ENCODE results near the gene DOK6.

DOK6 gene

GRCh38 chr18:69580107-69580506 is 179.4 kb downstream of the DOK6 start:
- no peak overlapping the region for H2AFZ ChIP-seq (ENCODE audit: low read depth, low read length)
- no peaks in the 10 kb centered on the region for H3K9me3 ChIP-seq (ENCODE audit: low read length)
- no peaks in the 10 kb centered on the region for H3K36me3 ChIP-seq (ENCODE audit: insufficient read depth, low read length)
- no peak overlapping the region for H3K4me3 ChIP-seq (ENCODE audit: low read length)
- no peaks in the 10 kb centered on the region for H3K4me1 ChIP-seq (ENCODE audit: insufficient read depth, low read length)
- H3K27me3 ChIP-seq (ENCODE audit: insufficient read depth, low read length): no peaks in the 10 kb centered on the region

- H3K4me3 ChIP-seq (ENCODE audit: low read length): no peak overlapping the region
- no peaks in the 10 kb centered on the region for H3K27me3 ChIP-seq (ENCODE audit: insufficient read depth, low read length)
- H3K4me1 ChIP-seq (ENCODE audit: insufficient read depth, low read length): no peaks in the 10 kb centered on the region
- H2AFZ ChIP-seq (ENCODE audit: low read depth, low read length): no peak overlapping the region
- no peaks in the 10 kb centered on the region for H3K36me3 ChIP-seq (ENCODE audit: insufficient read depth, low read length)
- no peaks in the 10 kb centered on the region for H3K9me3 ChIP-seq (ENCODE audit: low read length)
Measured at GRCh38 chr18:69584429-69584828, 183.7 kb downstream of the DOK6 start.

GRCh38 chr18:69585696-69586095 is 185.0 kb downstream of the DOK6 start:
- Histone ChIP-seq H3K36me3 (ENCODE audit: insufficient read depth, low read length) (no peaks in the 10 kb centered on the region), H3K4me3 (ENCODE audit: low read length) (no peak overlapping the region), H3K27me3 (ENCODE audit: insufficient read depth, low read length) (no peaks in the 10 kb centered on the region), H3K4me1 (ENCODE audit: insufficient read depth, low read length) (no peaks in the 10 kb centered on the region), H2AFZ (ENCODE audit: low read depth, low read length) (no peak overlapping the region), H3K9me3 (ENCODE audit: low read length) (no peaks in the 10 kb centered on the region)

DNA sequence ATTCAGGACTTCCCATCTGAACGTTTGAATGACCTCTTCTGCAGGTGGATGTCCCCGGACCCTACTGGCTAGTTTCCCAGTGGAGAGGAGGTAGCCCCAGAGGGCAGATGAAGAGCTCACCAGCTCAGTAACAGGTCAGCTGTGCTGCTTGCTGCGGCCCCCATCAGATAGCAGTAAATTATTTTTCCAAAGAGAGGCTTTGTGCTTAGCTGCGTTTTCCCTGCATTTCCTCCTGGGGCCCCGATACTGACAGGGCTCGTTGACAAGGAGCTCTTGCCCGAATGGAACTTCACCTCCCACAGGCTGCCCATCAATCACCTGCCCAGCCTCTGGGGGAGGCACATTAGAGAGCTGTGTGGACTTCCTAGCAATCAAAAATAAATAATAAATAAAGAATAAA is 185.8 kb downstream of the DOK6 start:
- Histone ChIP-seq H3K4me3 (ENCODE audit: low read length) (no peak overlapping the region), H3K4me1 (ENCODE audit: insufficient read depth, low read length) (no peaks in the 10 kb centered on the region), H3K36me3 (ENCODE audit: insufficient read depth, low read length) (no peaks in the 10 kb centered on the region), H3K9me3 (ENCODE audit: low read length) (no peaks in the 10 kb centered on the region), H3K27me3 (ENCODE audit: insufficient read depth, low read length) (no peaks in the 10 kb centered on the region), H2AFZ (ENCODE audit: low read depth, low read length) (no peak overlapping the region)

DNA sequence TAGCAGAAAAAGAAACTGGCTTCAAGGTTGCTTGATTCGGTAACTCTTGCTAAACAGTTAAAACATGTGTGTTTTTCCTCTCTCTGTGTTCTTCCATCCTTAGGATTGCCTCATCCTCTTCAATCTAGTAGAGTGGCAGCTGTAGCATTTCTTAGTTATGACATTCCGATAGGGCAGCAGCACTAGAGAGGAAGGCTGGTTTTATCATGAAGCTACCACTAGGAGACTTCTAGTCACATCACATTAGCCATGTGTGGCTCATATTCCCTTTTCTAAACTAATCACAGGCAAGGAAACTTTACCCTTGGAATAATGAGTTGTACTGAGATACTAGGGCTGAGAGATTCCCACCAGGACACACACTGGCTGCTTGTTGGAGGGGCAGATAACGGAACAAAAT is 187.6 kb downstream of the DOK6 start:
- H3K27me3 ChIP-seq (ENCODE audit: insufficient read depth, low read length): no peaks in the 10 kb centered on the region
- H3K9me3 ChIP-seq (ENCODE audit: low read length): no peaks in the 10 kb centered on the region
- H3K4me3 ChIP-seq (ENCODE audit: low read length): no peak overlapping the region
- H2AFZ ChIP-seq (ENCODE audit: low read depth, low read length): no peak overlapping the region
- H3K36me3 ChIP-seq (ENCODE audit: insufficient read depth, low read length): no peaks in the 10 kb centered on the region
- H3K4me1 ChIP-seq (ENCODE audit: insufficient read depth, low read length): no peaks in the 10 kb centered on the region

DNA sequence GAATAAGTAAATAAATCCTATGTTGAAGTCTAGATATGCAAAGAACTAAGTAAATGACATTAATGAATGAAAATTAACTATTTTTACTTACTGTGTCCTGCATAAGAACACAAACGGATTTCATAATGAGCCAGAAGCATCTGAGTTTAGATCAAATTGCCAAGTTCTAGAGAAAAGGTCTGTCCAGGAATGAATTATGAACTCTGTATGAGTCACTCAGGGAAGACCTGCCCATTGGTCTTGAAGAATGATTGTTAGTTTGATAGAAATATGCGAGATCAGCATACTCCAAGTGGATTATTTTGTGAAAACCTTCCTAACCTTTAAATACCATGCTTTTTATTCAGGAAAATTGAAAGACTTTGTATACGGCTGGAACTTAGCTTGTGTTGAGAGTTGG is 189.5 kb downstream of the DOK6 start:
- Histone ChIP-seq H3K27me3 (ENCODE audit: insufficient read depth, low read length) (no peaks in the 10 kb centered on the region), H3K9me3 (ENCODE audit: low read length) (no peaks in the 10 kb centered on the region), H2AFZ (ENCODE audit: low read depth, low read length) (no peak overlapping the region), H3K4me1 (ENCODE audit: insufficient read depth, low read length) (no peaks in the 10 kb centered on the region), H3K4me3 (ENCODE audit: low read length) (no peak overlapping the region), H3K36me3 (ENCODE audit: insufficient read depth, low read length) (no peaks in the 10 kb centered on the region)

- H3K4me3 ChIP-seq (ENCODE audit: low read length): no peak overlapping the region
- H3K9me3 ChIP-seq (ENCODE audit: low read length): no peaks in the 10 kb centered on the region
- H3K4me1 ChIP-seq (ENCODE audit: insufficient read depth, low read length): no peaks in the 10 kb centered on the region
- no peaks in the 10 kb centered on the region for H3K27me3 ChIP-seq (ENCODE audit: insufficient read depth, low read length)
- H2AFZ ChIP-seq (ENCODE audit: low read depth, low read length): no peak overlapping the region
- peaks cover 2% of the 10 kb centered on the region for H3K36me3 ChIP-seq (ENCODE audit: insufficient read depth, low read length)
Measured at GRCh38 chr18:69596345-69596744, 195.7 kb downstream of the DOK6 start.

DNA sequence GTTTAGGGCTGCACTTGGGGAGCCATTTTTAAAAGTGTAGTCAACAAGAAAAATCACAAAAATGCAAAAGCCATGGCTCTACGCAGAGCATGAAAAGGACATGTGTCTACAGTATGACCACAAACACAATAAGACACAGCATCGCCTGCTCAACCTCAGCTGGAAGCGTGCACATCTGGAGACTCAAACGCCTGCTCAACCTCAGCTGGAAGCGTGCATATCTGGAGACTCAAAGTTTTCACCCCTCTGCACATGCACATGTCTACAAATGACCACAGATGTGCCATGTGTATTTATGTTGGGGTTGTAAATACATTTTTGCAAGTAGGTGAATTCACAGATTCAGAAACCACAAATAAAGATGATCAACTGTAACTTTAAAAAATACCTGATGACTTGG is 196.9 kb downstream of the DOK6 start:
- Histone ChIP-seq H3K4me3 (ENCODE audit: low read length) (no peak overlapping the region), H3K36me3 (ENCODE audit: insufficient read depth, low read length) (peaks cover 2% of the 10 kb centered on the region), H3K4me1 (ENCODE audit: insufficient read depth, low read length) (no peaks in the 10 kb centered on the region), H3K9me3 (ENCODE audit: low read length) (no peaks in the 10 kb centered on the region), H2AFZ (ENCODE audit: low read depth, low read length) (no peak overlapping the region), H3K27me3 (ENCODE audit: insufficient read depth, low read length) (no peaks in the 10 kb centered on the region)

- H2AFZ ChIP-seq (ENCODE audit: low read depth, low read length): no peak overlapping the region
- peaks cover 2% of the 10 kb centered on the region for H3K36me3 ChIP-seq (ENCODE audit: insufficient read depth, low read length)
- no peaks in the 10 kb centered on the region for H3K9me3 ChIP-seq (ENCODE audit: low read length)
- H3K4me1 ChIP-seq (ENCODE audit: insufficient read depth, low read length): no peaks in the 10 kb centered on the region
- H3K4me3 ChIP-seq (ENCODE audit: low read length): no peak overlapping the region
- H3K27me3 ChIP-seq (ENCODE audit: insufficient read depth, low read length): no peaks in the 10 kb centered on the region
Measured at GRCh38 chr18:69599377-69599776, 198.7 kb downstream of the DOK6 start.

DNA sequence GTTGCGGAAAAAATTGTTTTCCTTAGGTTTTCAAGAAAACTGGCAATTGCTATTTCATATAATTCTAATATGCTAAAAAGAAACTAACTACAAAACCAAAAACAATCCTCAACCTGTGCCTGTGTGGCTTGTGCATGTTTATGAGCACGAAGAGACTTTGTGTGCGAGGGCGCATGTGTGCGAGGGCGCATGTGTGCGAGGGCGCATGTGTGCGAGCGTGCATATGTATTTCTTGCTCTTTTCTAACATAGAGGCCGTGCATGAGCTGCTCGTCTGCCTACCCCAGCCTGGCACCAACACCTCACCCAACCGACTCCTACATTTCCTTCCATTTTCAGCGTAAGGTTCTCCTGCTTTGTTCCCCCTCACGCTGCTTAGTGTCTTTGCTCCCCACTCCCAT is 211.6 kb downstream of the DOK6 start:
- no peak overlapping the region for H2AFZ ChIP-seq (ENCODE audit: low read depth, low read length)

DNA sequence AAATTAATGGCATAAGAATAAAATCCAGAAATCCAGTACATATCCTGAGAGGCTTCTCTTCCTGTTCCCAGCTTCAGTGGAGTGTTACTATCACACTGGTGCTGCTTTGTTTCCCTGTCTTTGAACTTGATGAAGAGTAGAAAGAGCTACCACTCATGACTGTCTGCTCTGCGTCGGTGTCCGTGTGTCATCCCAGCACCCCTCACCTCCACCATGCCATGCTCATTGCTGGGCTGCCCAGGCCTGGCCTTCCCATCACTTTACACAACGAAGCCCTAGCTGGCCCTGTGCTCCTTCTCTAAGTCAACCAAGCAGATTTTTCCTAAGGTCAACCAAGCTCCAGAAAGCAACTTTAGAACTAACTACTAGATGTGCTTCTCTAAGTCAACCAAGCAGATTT is 215.4 kb downstream of the DOK6 start:
- H3K9me3 ChIP-seq (ENCODE audit: low read length): peaks cover 3% of the 10 kb centered on the region
- H3K27me3 ChIP-seq (ENCODE audit: insufficient read depth, low read length): no peaks in the 10 kb centered on the region
- H3K4me3 ChIP-seq (ENCODE audit: low read length): no peak overlapping the region
- no peaks in the 10 kb centered on the region for H3K36me3 ChIP-seq (ENCODE audit: insufficient read depth, low read length)
- no peak overlapping the region for H2AFZ ChIP-seq (ENCODE audit: low read depth, low read length)
- no peaks in the 10 kb centered on the region for H3K4me1 ChIP-seq (ENCODE audit: insufficient read depth, low read length)

More for the DNA sequence above, 211.6 kb downstream of the DOK6 start:
- no peaks in the 10 kb centered on the region for H3K27me3 ChIP-seq (ENCODE audit: insufficient read depth, low read length)
- H3K36me3 ChIP-seq (ENCODE audit: insufficient read depth, low read length): no peaks in the 10 kb centered on the region
- H3K4me1 ChIP-seq (ENCODE audit: insufficient read depth, low read length): no peaks in the 10 kb centered on the region
- H3K4me3 ChIP-seq (ENCODE audit: low read length): no peak overlapping the region
- H3K9me3 ChIP-seq (ENCODE audit: low read length): peaks cover 3% of the 10 kb centered on the region

DNA sequence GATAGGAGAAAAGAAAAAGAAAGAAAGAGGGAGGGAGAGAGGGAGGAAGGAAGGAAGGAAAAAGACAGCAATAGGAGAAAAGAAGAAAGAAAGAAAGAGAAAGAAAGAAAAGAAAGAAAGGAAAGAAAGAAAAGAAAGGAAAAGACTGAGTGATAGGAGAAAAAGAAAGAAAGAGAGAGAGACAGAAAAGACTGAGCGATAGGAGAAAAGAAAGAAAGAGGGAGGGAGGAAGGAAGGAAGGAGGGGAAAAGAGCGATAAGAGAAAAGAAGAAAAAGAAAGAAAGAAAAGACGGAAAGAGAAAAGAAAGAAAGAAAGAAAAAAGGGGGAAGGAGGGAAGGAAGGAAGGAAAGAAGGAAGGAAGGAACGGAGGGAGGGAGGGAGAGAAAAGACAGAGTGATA is 216.7 kb downstream of the DOK6 start:
- H3K27me3 ChIP-seq (ENCODE audit: insufficient read depth, low read length): no peaks in the 10 kb centered on the region
- no peaks in the 10 kb centered on the region for H3K36me3 ChIP-seq (ENCODE audit: insufficient read depth, low read length)
- H3K9me3 ChIP-seq (ENCODE audit: low read length): peaks cover 1% of the 10 kb centered on the region
- no peak overlapping the region for H2AFZ ChIP-seq (ENCODE audit: low read depth, low read length)
- peaks cover 4% of the 10 kb centered on the region for H3K4me1 ChIP-seq (ENCODE audit: insufficient read depth, low read length)
- H3K4me3 ChIP-seq (ENCODE audit: low read length): no peak overlapping the region

- no peaks in the 10 kb centered on the region for H3K36me3 ChIP-seq (ENCODE audit: insufficient read depth, low read length)
- H3K9me3 ChIP-seq (ENCODE audit: low read length): no peaks in the 10 kb centered on the region
- peaks cover 9% of the 10 kb centered on the region for H3K4me1 ChIP-seq (ENCODE audit: insufficient read depth, low read length)
- H3K4me3 ChIP-seq (ENCODE audit: low read length): no peak overlapping the region
- H2AFZ ChIP-seq (ENCODE audit: low read depth, low read length): no peak overlapping the region
- no peaks in the 10 kb centered on the region for H3K27me3 ChIP-seq (ENCODE audit: insufficient read depth, low read length)
Measured at GRCh38 chr18:69617888-69618287, 217.2 kb downstream of the DOK6 start.

DNA sequence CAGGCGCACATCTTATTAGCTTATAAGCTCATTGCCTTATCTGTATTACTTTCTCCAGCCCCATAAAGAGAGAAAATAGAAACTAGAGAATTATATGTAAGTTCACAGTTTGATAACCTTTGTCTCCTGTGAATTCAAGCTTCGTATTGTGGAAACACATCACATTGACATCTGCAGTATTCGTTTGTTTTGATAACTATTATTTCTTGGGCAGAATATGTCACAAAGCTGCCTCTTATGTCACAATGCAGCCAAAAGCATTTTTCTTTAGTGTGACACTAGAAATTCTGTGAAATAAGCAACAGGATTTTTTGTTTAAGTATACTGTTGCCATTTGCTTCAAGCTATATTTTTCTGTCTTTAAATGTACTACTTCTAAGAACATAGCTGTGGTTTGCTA is 221.5 kb downstream of the DOK6 start:
- Histone ChIP-seq H3K4me1 (ENCODE audit: insufficient read depth, low read length) (peaks cover 10% of the 10 kb centered on the region), H3K9me3 (ENCODE audit: low read length) (no peaks in the 10 kb centered on the region), H3K27me3 (ENCODE audit: insufficient read depth, low read length) (no peaks in the 10 kb centered on the region), H3K36me3 (ENCODE audit: insufficient read depth, low read length) (no peaks in the 10 kb centered on the region), H2AFZ (ENCODE audit: low read depth, low read length) (no peak overlapping the region), H3K4me3 (ENCODE audit: low read length) (no peak overlapping the region)
